GM21423 (cell line): ENCODE measurements around the gene ARHGEF28.

Source experiments
- ATAC-seq: cut with Tn5 transposase; IDR thresholded peaks from one replicate; pipeline ENCODE4 v1.9.1; 2021; ENCODE audit warnings: mild to moderate bottlenecking, moderate library complexity; ENCODE audit not compliant: unreplicated experiment

Gene ARHGEF28

GRCh38 chr5:73654819-73655318, 28.9 kb downstream of the ARHGEF28 start:
- no peak for ATAC-seq

GRCh38 chr5:73655521-73656160, 29.6 kb downstream of the ARHGEF28 start:
- no peak for ATAC-seq

- no peak for ATAC-seq
These were observed 35.8 kb downstream of the ARHGEF28 start for GRCh38 chr5:73661753-73662152.

- ATAC-seq = no peak
These were observed 37.3 kb downstream of the ARHGEF28 start for GRCh38 chr5:73663161-73663859.

- peak; percentile 45 for ATAC-seq
These were observed 37.9 kb downstream of the ARHGEF28 start for GRCh38 chr5:73663860-73664240.

- no peak for ATAC-seq
These were observed 38.8 kb downstream of the ARHGEF28 start for GRCh38 chr5:73664796-73665195.

- ATAC-seq = no peak
These were observed 40.9 kb downstream of the ARHGEF28 start for GRCh38 chr5:73666891-73667290.

- no peak for ATAC-seq
These were observed 42.0 kb downstream of the ARHGEF28 start for GRCh38 chr5:73668017-73668416.

GRCh38 chr5:73668486-73669111, 42.6 kb downstream of the ARHGEF28 start:
- no peak for ATAC-seq

GRCh38 chr5:73670731-73671130, 44.7 kb downstream of the ARHGEF28 start:
- ATAC-seq = no peak

GRCh38 chr5:73672132-73672531, 46.1 kb downstream of the ARHGEF28 start:
- ATAC-seq = no peak

GRCh38 chr5:73673161-73673591, 47.2 kb downstream of the ARHGEF28 start:
- ATAC-seq = no peak

- no peak for ATAC-seq
These were observed 48.6 kb downstream of the ARHGEF28 start for GRCh38 chr5:73674669-73675004.

GRCh38 chr5:73678322-73678740, 52.3 kb downstream of the ARHGEF28 start:
- ATAC-seq = no peak

GRCh38 chr5:73678807-73679206, 52.8 kb downstream of the ARHGEF28 start:
- no peak for ATAC-seq

GRCh38 chr5:73682176-73682575, 56.2 kb downstream of the ARHGEF28 start:
- no peak for ATAC-seq

- no peak for ATAC-seq
These were observed 58.7 kb downstream of the ARHGEF28 start for GRCh38 chr5:73684691-73685090.

GRCh38 chr5:73686912-73687311, 60.9 kb downstream of the ARHGEF28 start:
- ATAC-seq = no peak

GRCh38 chr5:73687357-73687756, 61.4 kb downstream of the ARHGEF28 start:
- ATAC-seq = no peak

- no peak for ATAC-seq
These were observed 64.0 kb downstream of the ARHGEF28 start for GRCh38 chr5:73690015-73690414.

- ATAC-seq = no peak
These were observed 65.5 kb downstream of the ARHGEF28 start for GRCh38 chr5:73691302-73692080.
